HepG2 (cell line): Measurements from ENCODE around the gene PEX13. TPM values are rescaled to one million over a fixed set of nuclear protein-coding genes. Genes with fewer than 3 reads are reported as not detected.
A peak's percentile ranks its signal among the peaks of the same experiment; 100 is the strongest.

Experiments
- AFF4 ChIP-seq: sonication (generic); formaldehyde crosslinking; IDR thresholded peaks from 2 replicates; pipeline ENCODE4 v1.4.0; 2020; ENCODE audit warnings: missing genetic modification reagents
- CBX1 ChIP-seq: IDR thresholded peaks from one replicate; pipeline ENCODE4 v1.6.1; 2016; ENCODE audit warnings: antibody characterized with exemption, low read depth
- ELK4 ChIP-seq: sonication (generic); formaldehyde crosslinking; IDR thresholded peaks from 2 replicates; pipeline ENCODE4 v1.9.0; 2021; ENCODE audit warnings: missing genetic modification reagents, borderline replicate concordance
- GABPA ChIP-seq, 2 experiments: IDR thresholded peaks; 2 replicates each; pipeline ENCODE4 v1.6.1; 2011 to 2016; ENCODE audit warnings: low read depth in 2 of 2, low read length in 1 of 2, missing biosample characterization in 1 of 2, missing genetic modification characterization in 1 of 2
- GATA4 ChIP-seq: sonication (generic); IDR thresholded peaks from 2 replicates; pipeline ENCODE4 v1.6.1; 2016; ENCODE audit warnings: antibody characterized with exemption, low read depth, borderline replicate concordance
- IRF9 ChIP-seq: sonication (generic); formaldehyde crosslinking; IDR thresholded peaks from 2 replicates; pipeline ENCODE4 v1.8.0; 2022; ENCODE audit warnings: missing genetic modification reagents, mild to moderate bottlenecking, borderline replicate concordance
- MYC ChIP-seq: sonication (generic); formaldehyde crosslinking; IDR thresholded peaks from 2 replicates; pipeline ENCODE4 v1.9.0; 2021; ENCODE audit warnings: missing genetic modification reagents, borderline replicate concordance
- MYNN ChIP-seq: sonication (generic); formaldehyde crosslinking; IDR thresholded peaks from 2 replicates; pipeline ENCODE4 v1.4.0; 2020; ENCODE audit warnings: mild to moderate bottlenecking, low read depth, missing genetic modification reagents
- NFIB ChIP-seq: sonication (generic); formaldehyde crosslinking; IDR thresholded peaks from 2 replicates; pipeline ENCODE4 v1.9.0; 2021; ENCODE audit warnings: missing genetic modification reagents, mild to moderate bottlenecking, borderline replicate concordance
- SMAD1 ChIP-seq: sonication (generic); formaldehyde crosslinking; IDR thresholded peaks from 2 replicates; pipeline ENCODE4 v1.4.0; 2020; ENCODE audit warnings: missing genetic modification reagents, low read depth, mild to moderate bottlenecking, borderline replicate concordance
- SMAD3 ChIP-seq: sonication (generic); formaldehyde crosslinking; IDR thresholded peaks from 2 replicates; pipeline ENCODE4 v1.4.0; 2020; ENCODE audit warnings: missing genetic modification reagents
- SP1 ChIP-seq, 2 experiments: fragments of 450-650 bp in 1 of 2; sonication (generic) in 1 of 2; formaldehyde crosslinking in 1 of 2; IDR thresholded peaks; 2 replicates each; pipeline versions ENCODE4 v1.4.0 to v1.6.1; 2016 to 2020; ENCODE audit warnings: missing genetic modification reagents in 1 of 2
- STAG1 ChIP-seq: sonication (generic); formaldehyde crosslinking; IDR thresholded peaks from 2 replicates; pipeline ENCODE4 v1.4.0; 2020; ENCODE audit warnings: missing genetic modification reagents
- TOE1 ChIP-seq: sonication (generic); formaldehyde crosslinking; IDR thresholded peaks from 2 replicates; pipeline ENCODE4 v1.4.0; 2020; ENCODE audit warnings: mild to moderate bottlenecking, missing genetic modification reagents
- ZBTB39 ChIP-seq: sonication (generic); formaldehyde crosslinking; IDR thresholded peaks from 2 replicates; pipeline ENCODE4 v1.5.0; 2020; ENCODE audit warnings: missing genetic modification reagents
- ZNF282 ChIP-seq: fragments of 450-650 bp; IDR thresholded peaks from 2 replicates; pipeline ENCODE4 v1.6.1; 2018; ENCODE audit not compliant: partially characterized antibody
- ZNF816 ChIP-seq: sonication (generic); formaldehyde crosslinking; IDR thresholded peaks from 2 replicates; pipeline ENCODE4 v1.8.0; 2022; ENCODE audit warnings: missing genetic modification reagents, mild to moderate bottlenecking, borderline replicate concordance
- ZNF839 ChIP-seq: sonication (generic); formaldehyde crosslinking; IDR thresholded peaks from 2 replicates; pipeline ENCODE4 v1.4.0; 2020; ENCODE audit warnings: missing genetic modification reagents, mild to moderate bottlenecking, borderline replicate concordance
- polyA plus RNA-seq, 8 experiments: library from polyadenylated mRNA; depleted of rRNA in 3 of 8; stranded (reverse) in 7 of 8; unstranded in 1 of 8; fragments of >200 nt; fragmentation: Illumina TruSeq in 4 of 8; extraction: Trizol in 4 of 8; gene quantifications; 2 replicates each; pipeline versions ENCODE4 v1.2.1 to v1.2.3, GENCODE V29; 2011 to 2016; ENCODE audit warnings: low read depth in 4 of 8, missing spikeins in 1 of 8, mixed read lengths in 1 of 8; ENCODE audit not compliant: insufficient read depth in 1 of 8
- total RNA-seq, 5 experiments: library from RNA; depleted of rRNA; stranded (reverse); fragments of >200 nt; fragmentation: Illumina TruSeq; extraction: Trizol; gene quantifications; 2 replicates each; pipeline ENCODE4 v1.2.3, GENCODE V29; 2016; ENCODE audit warnings: low read depth in 1 of 5

PEX13 gene
- total and polyA plus RNA-seq, 2 of the 13 experiments (the other 11 are each of a cell fraction or from before 2014, with no cell fraction given), result 47.9 to 75.9 TPM

- TF ChIP-seq ELK4 (CRISPR knock-in tag) (no peak), SMAD1 (CRISPR knock-in tag) (peak; percentile 46; the same call in 1 of the 2 replicates), ZNF282 (no peak), MYC (CRISPR knock-in tag) (peak; percentile 42; the same call in 1 of the 2 replicates), NFIB (no peak), SP1 (IDR thresholded peaks at IDR 0.05) (no peak), SP1 (CRISPR knock-in tag; IDR thresholded peaks at IDR 0.05) (no peak; the same call in 1 of the 2 replicates), STAG1 (CRISPR knock-in tag) (no peak), MYNN (CRISPR knock-in tag) (no peak), ZNF816 (CRISPR knock-in tag) (no peak), ZNF839 (CRISPR knock-in tag) (peak; percentile 27; the same call in 1 of the 2 replicates), AFF4 (CRISPR knock-in tag) (no peak), IRF9 (CRISPR knock-in tag) (peak; percentile 83; the same call in 1 of the 2 replicates), ZBTB39 (CRISPR knock-in tag) (no peak), GATA4 (no peak), GABPA (IDR thresholded peaks at IDR 0.05; ENCODE audit: low read depth, low read length) (no peak), GABPA (CRISPR knock-in tag; IDR thresholded peaks at IDR 0.05; ENCODE audit: low read depth) (no peak), SMAD3 (CRISPR knock-in tag) (no peak), CBX1 (peak; percentile 90), TOE1 (CRISPR knock-in tag) (no peak)
Measured at GRCh38 chr2:61065714-61066709, 48.5 kb downstream of the PEX13 start, which contains the start of gene SANBR (continued).
